NCI-H524 treated with DMSO at 0.1 percent for 48 hours (cell line): ENCODE results near the gene SBK2.
"Not testable (repeated sequence)": the region's sequence is repeated elsewhere in the genome, so short reads cannot be mapped to it uniquely, and the experiment has no call there.

Experiments
- DNase-seq: peaks from one replicate; lab custom pipeline; 2025; lab: John Stamatoyannopoulos, UW

The SBK2 gene

GRCh38 chr19:55535965-55536350 lies 975 bp downstream of the SBK2 start:
- no peak for DNase-seq

- DNase-seq, result no peak
These were observed 1.6 kb downstream of the SBK2 start for GRCh38 chr19:55535173-55535964.

- not testable (repeated sequence) for DNase-seq
These were observed 2.7 kb downstream of the SBK2 start for GRCh38 chr19:55534280-55534679.

GRCh38 chr19:55530996-55531395 lies 5.9 kb downstream of the SBK2 start:
- no peak for DNase-seq

- DNase-seq, result no peak
These were observed 7.2 kb downstream of the SBK2 start for GRCh38 chr19:55529636-55530234.

- peak; percentile 90 for DNase-seq
These were observed 8.7 kb downstream of the SBK2 start for GRCh38 chr19:55528030-55528803.

- no peak for DNase-seq
These were observed 9.5 kb downstream of the SBK2 start for GRCh38 chr19:55527197-55528029.

GRCh38 chr19:55526216-55527196 lies 10.4 kb downstream of the SBK2 start:
- DNase-seq, result no peak

- DNase-seq, result no peak
These were observed 11.4 kb downstream of the SBK2 start for GRCh38 chr19:55525289-55526101.

GRCh38 chr19:55520691-55521292 lies 16.1 kb downstream of the SBK2 start:
- DNase-seq, result no peak

- no peak for DNase-seq
These were observed 17.3 kb downstream of the SBK2 start for GRCh38 chr19:55519451-55520311.

- peak; percentile 34 for DNase-seq
These were observed 19.9 kb downstream of the SBK2 start for GRCh38 chr19:55516878-55517620.

GRCh38 chr19:55508120-55508519 lies 28.8 kb downstream of the SBK2 start:
- no peak for DNase-seq

- DNase-seq, result no peak
These were observed 32.0 kb downstream of the SBK2 start for GRCh38 chr19:55504981-55505380.

- DNase-seq, result no peak
These were observed 32.7 kb downstream of the SBK2 start for GRCh38 chr19:55504252-55504603.

- DNase-seq, result peak; percentile 31
These were observed 33.3 kb downstream of the SBK2 start for GRCh38 chr19:55503502-55504251.

GRCh38 chr19:55503157-55503501 lies 33.8 kb downstream of the SBK2 start:
- DNase-seq, result no peak
